HEK293T (cell line): ENCODE measurements around the gene RETN.

Source experiments
- CTCF ChIA-PET: fragments of 350-600 bp; formaldehyde crosslinking; extraction: SDS; loops from one replicate; lab custom pipeline; 2021; ENCODE audit warnings: antibody characterized with exemption, inconsistent platforms; lab: Yijun Ruan, JAX
- POLR2A ChIA-PET: fragments of 350-600 bp; formaldehyde crosslinking; extraction: SDS; loops from one replicate; lab custom pipeline; 2020; ENCODE audit warnings: antibody characterized with exemption, inconsistent platforms; lab: Yijun Ruan, JAX
- DNase-seq: peaks from one replicate; pipeline ENCODE4 v3.0.0; 2012; ENCODE audit warnings: mixed read lengths; ENCODE audit errors: extremely low spot score
- ARNT ChIP-seq: fragments of 450-650 bp; IDR thresholded peaks from 2 replicates; pipeline ENCODE4 v1.6.1; 2017; ENCODE audit warnings: mild to moderate bottlenecking
- BHLHE40 ChIP-seq: fragments of 450-650 bp; IDR thresholded peaks from 2 replicates; pipeline ENCODE4 v1.6.1; 2016; ENCODE audit warnings: mild to moderate bottlenecking, moderate library complexity, borderline replicate concordance
- CTBP1 ChIP-seq: fragments of 450-650 bp; IDR thresholded peaks from 2 replicates; pipeline ENCODE4 v1.6.1; 2016; ENCODE audit warnings: borderline replicate concordance
- ELF4 ChIP-seq: fragments of 450-650 bp; IDR thresholded peaks from 2 replicates; pipeline ENCODE4 v1.6.1; 2017; ENCODE audit warnings: antibody characterized with exemption
- FOXA1 ChIP-seq: fragments of 450-650 bp; IDR thresholded peaks from 2 replicates; pipeline ENCODE4 v1.6.1; 2016; ENCODE audit warnings: mild to moderate bottlenecking
- FOXK2 ChIP-seq: fragments of 450-650 bp; IDR thresholded peaks from 2 replicates; pipeline ENCODE4 v1.6.1; 2016; ENCODE audit warnings: mild to moderate bottlenecking
- FOXM1 ChIP-seq: fragments of 450-650 bp; IDR thresholded peaks from 2 replicates; pipeline ENCODE4 v1.6.1; 2017; ENCODE audit warnings: mild to moderate bottlenecking, borderline replicate concordance
- HDGF ChIP-seq: fragments of 450-650 bp; IDR thresholded peaks from 2 replicates; pipeline ENCODE4 v1.6.1; 2017; ENCODE audit warnings: antibody characterized with exemption, borderline replicate concordance
- L3MBTL2 ChIP-seq: fragments of 450-650 bp; conservative IDR thresholded peaks from 2 replicates; pipeline ENCODE4 v1.6.1; 2016; ENCODE audit warnings: mild to moderate bottlenecking
- LEF1 ChIP-seq: fragments of 450-650 bp; IDR thresholded peaks from 2 replicates; pipeline ENCODE4 v1.6.1; 2017; ENCODE audit warnings: mild to moderate bottlenecking, borderline replicate concordance
- NFRKB ChIP-seq: fragments of 450-650 bp; IDR thresholded peaks from 2 replicates; pipeline ENCODE4 v1.6.1; 2016; ENCODE audit warnings: mild to moderate bottlenecking, moderate library complexity
- PKNOX1 ChIP-seq: fragments of 450-650 bp; IDR thresholded peaks from 2 replicates; pipeline ENCODE4 v1.6.1; 2016
- SP1 ChIP-seq: fragments of 450-650 bp; IDR thresholded peaks from 2 replicates; pipeline ENCODE4 v1.6.1; 2017
- SUZ12 ChIP-seq: fragments of 450-650 bp; IDR thresholded peaks from 2 replicates; pipeline ENCODE4 v1.6.1; 2016; ENCODE audit warnings: mild to moderate bottlenecking
- TARDBP ChIP-seq: fragments of 450-650 bp; IDR thresholded peaks from 2 replicates; pipeline ENCODE4 v1.6.1; 2016
- ZNF384 ChIP-seq: fragments of 450-650 bp; IDR thresholded peaks from 2 replicates; pipeline ENCODE4 v1.6.1; 2016

Gene RETN

GRCh38 chr19:7637374-7638256 is 31.2 kb upstream of the RETN start:
- DNase-seq: no peak
- CTCF ChIA-PET: interaction anchor here (0.6 to 1.2 kb wide), 3 partner anchors 19 to 333 kb away, joined by 3 to 5 read pairs (median 4); no protein-coding TSS in a partner anchor
- POLR2A ChIA-PET: interaction anchor here (1.0 to 2.3 kb wide), 4 partner anchors 8 to 69 kb away, joined by 3 to 10 read pairs (median 3); partner anchors contain the start of genes PET100, TRAPPC5 and XAB2
- TF ChIP-seq CTBP1: no peak
- no peak for TF ChIP-seq NFRKB
- TF ChIP-seq ELF4: no peak
- no peak for TF ChIP-seq TARDBP
- no peak for TF ChIP-seq LEF1
- no peak for TF ChIP-seq FOXM1
- TF ChIP-seq ZNF384: no peak

- no peak for TF ChIP-seq SUZ12
- TF ChIP-seq CTBP1: no peak
- no peak for TF ChIP-seq LEF1
- TF ChIP-seq TARDBP: no peak
- no peak for TF ChIP-seq HDGF
- TF ChIP-seq FOXA1: no peak
- TF ChIP-seq PKNOX1: no peak
- no peak for TF ChIP-seq BHLHE40
- no peak for TF ChIP-seq ARNT
- no peak for TF ChIP-seq FOXK2
- no peak for TF ChIP-seq SP1
- TF ChIP-seq FOXM1: no peak
- no peak for TF ChIP-seq ZNF384
- DNase-seq: no peak
- ChIA-PET POLR2A (interaction anchor here (2.3 kb wide), 1 partner anchor 9 kb away, joined by 10 read pairs; the partner anchor contains the start of genes PET100 and XAB2), CTCF (interaction anchor here (1.0 kb wide), 1 partner anchor 70 kb away, joined by 3 read pairs; no protein-coding TSS in a partner anchor)
Measured at GRCh38 chr19:7638802-7639465, 29.9 kb upstream of the RETN start.

- POLR2A ChIA-PET: interaction anchor here (2.3 kb wide), 1 partner anchor 10 kb away, joined by 10 read pairs; the partner anchor contains the start of genes PET100 and XAB2
- CTCF ChIA-PET: no interaction called here
- TF ChIP-seq TARDBP: peak; percentile 93
- TF ChIP-seq PKNOX1: no peak
- no peak for TF ChIP-seq FOXK2
- TF ChIP-seq HDGF: no peak
- no peak for TF ChIP-seq FOXM1
- TF ChIP-seq ZNF384: no peak
- TF ChIP-seq NFRKB: no peak
- TF ChIP-seq LEF1: no peak
- no peak for DNase-seq
Measured at GRCh38 chr19:7639863-7640348, 28.9 kb upstream of the RETN start.

- DNase-seq: no peak
- POLR2A ChIA-PET: interaction anchor here (1.1 kb wide), 1 partner anchor 9 kb away, joined by 3 read pairs; no protein-coding TSS in a partner anchor
- TF ChIP-seq NFRKB (no peak), CTBP1 (no peak), SUZ12 (no peak), ELF4 (no peak), HDGF (no peak), ZNF384 (no peak)
- CTCF ChIA-PET: no interaction called here
Measured at GRCh38 chr19:7640803-7641202, 28.0 kb upstream of the RETN start.

GRCh38 chr19:7641290-7642276 is 27.3 kb upstream of the RETN start:
- TF ChIP-seq FOXM1 (no peak), FOXK2 (no peak), L3MBTL2 (no peak), NFRKB (no peak), PKNOX1 (no peak), ELF4 (no peak), SP1 (no peak), TARDBP (no peak), BHLHE40 (no peak), LEF1 (no peak), HDGF (no peak), CTBP1 (no peak)
- no peak for DNase-seq
- CTCF ChIA-PET: no interaction called here
- POLR2A ChIA-PET: interaction anchor here (1.1 kb wide), 1 partner anchor 10 kb away, joined by 3 read pairs; no protein-coding TSS in a partner anchor
